ENCODE data around the gene PTPRQ. TPM values are rescaled to one million over a fixed set of nuclear protein-coding genes. Genes with fewer than 3 reads are reported as not detected.
"Not testable (repeated sequence)": the region's sequence is repeated elsewhere in the genome, so short reads cannot be mapped to it uniquely, and the experiment has no call there.

Gene PTPRQ
- total RNA-seq, 5 donors from 2014 or later (not counting 1 experiment from before 2014, with no cell fraction given): not detected

- DNase-seq (no peak), ATAC-seq (replicated peaks in 1 of 4) (no peak)
- H3K27me3 ChIP-seq (replicated peaks in 1 of 2; ENCODE audit: control insufficient read depth in 2 of 2, extremely low read depth in 1 of 2, insufficient read depth in 2 of 2, low read length in 1 of 2): no peaks in the 10 kb centered on the region
- no peak overlapping the region for H3K4me3 ChIP-seq (ENCODE audit: control insufficient read depth in 1 of 2, extremely low read depth in 1 of 2, low read length in 1 of 2)
- H3K36me3 ChIP-seq (ENCODE audit: control insufficient read depth in 2 of 2, extremely low read depth in 1 of 2, insufficient read depth in 1 of 2, low read length in 1 of 2): no peaks in the 10 kb centered on the region
- ChIA-PET CTCF (no interaction called here), POLR2A (no interaction called here)
- H3K4me3 Mint-ChIP-seq: no peak overlapping the region
- H3K27ac Mint-ChIP-seq: no peak overlapping the region
- no CpG with 5 or more reads among the region's 1 CpG for WGBS (ENCODE audit: insufficient coverage)
- H3K9me3 Mint-ChIP-seq: no peaks in the 10 kb centered on the region
- no peaks in the 10 kb centered on the region for H3K27me3 Mint-ChIP-seq
- H3K9me3 ChIP-seq: no peaks in the 10 kb centered on the region
- no peak overlapping the region for H3K27ac ChIP-seq (ENCODE audit: low read length)
- H3K36me3 Mint-ChIP-seq: no peaks in the 10 kb centered on the region
- H3K4me1 ChIP-seq (ENCODE audit: control insufficient read depth in 1 of 2, extremely low read depth in 1 of 2, insufficient read depth in 2 of 2, low read length in 2 of 2): no peaks in the 10 kb centered on the region
- no peaks in the 10 kb centered on the region for H3K4me1 Mint-ChIP-seq
Measured at GRCh38 chr12:80469681-80470080, 25.6 kb downstream of the PTPRQ start.

- Mint-ChIP-seq H3K27ac (no peak overlapping the region), H3K9me3 (no peaks in the 10 kb centered on the region), H3K4me1 (no peaks in the 10 kb centered on the region), H3K36me3 (no peaks in the 10 kb centered on the region), H3K4me3 (no peak overlapping the region), H3K27me3 (no peaks in the 10 kb centered on the region)
- ChIA-PET POLR2A (no interaction called here), CTCF (no interaction called here)
- Histone ChIP-seq H3K4me3 (ENCODE audit: control insufficient read depth in 1 of 2, extremely low read depth in 1 of 2, low read length in 1 of 2) (no peak overlapping the region), H3K9me3 (no peaks in the 10 kb centered on the region), H3K36me3 (ENCODE audit: control insufficient read depth in 2 of 2, extremely low read depth in 1 of 2, insufficient read depth in 1 of 2, low read length in 1 of 2) (no peaks in the 10 kb centered on the region), H3K27me3 (replicated peaks in 1 of 2; ENCODE audit: control insufficient read depth in 2 of 2, extremely low read depth in 1 of 2, insufficient read depth in 2 of 2, low read length in 1 of 2) (no peaks in the 10 kb centered on the region), H3K4me1 (ENCODE audit: control insufficient read depth in 1 of 2, extremely low read depth in 1 of 2, insufficient read depth in 2 of 2, low read length in 2 of 2) (no peaks in the 10 kb centered on the region), H3K27ac (ENCODE audit: low read length) (no peak overlapping the region)
- DNase-seq (no peak), ATAC-seq (replicated peaks in 1 of 4) (no peak)
- 20% methylated on average over 1 of the region's 1 CpG for WGBS (ENCODE audit: insufficient coverage)
Measured at GRCh38 chr12:80470403-80470802, 26.4 kb downstream of the PTPRQ start.

DNA sequence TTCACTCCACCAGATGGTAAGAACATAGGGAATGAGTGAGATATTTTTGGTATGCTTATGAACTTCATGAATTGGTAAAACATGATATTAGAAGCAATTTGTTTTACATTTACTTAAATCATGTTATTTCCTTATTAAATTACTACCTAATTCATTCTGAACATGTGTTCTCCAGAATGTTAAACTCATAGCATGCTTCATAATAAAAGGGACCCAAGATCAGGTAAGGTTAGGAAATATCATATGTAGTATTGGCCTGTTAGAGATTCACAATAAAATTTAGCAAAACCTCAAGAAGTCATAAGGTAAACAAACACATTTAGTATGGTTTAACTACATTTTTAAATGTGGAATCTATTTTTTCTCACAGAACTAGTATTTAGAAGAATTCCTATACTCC, 28.2 kb downstream of the PTPRQ start:
- Mint-ChIP-seq H3K4me1 (no peaks in the 10 kb centered on the region), H3K36me3 (no peaks in the 10 kb centered on the region), H3K27me3 (no peaks in the 10 kb centered on the region), H3K9me3 (no peaks in the 10 kb centered on the region), H3K4me3 (no peak overlapping the region), H3K27ac (no peak overlapping the region)
- ChIA-PET CTCF (no interaction called here), POLR2A (no interaction called here)
- H3K36me3 ChIP-seq (ENCODE audit: control insufficient read depth in 2 of 2, extremely low read depth in 1 of 2, insufficient read depth in 1 of 2, low read length in 1 of 2): no peaks in the 10 kb centered on the region
- ATAC-seq (replicated peaks in 1 of 4): no peak
- H3K4me3 ChIP-seq (ENCODE audit: control insufficient read depth in 1 of 2, extremely low read depth in 1 of 2, low read length in 1 of 2): no peak overlapping the region
- H3K27me3 ChIP-seq (replicated peaks in 1 of 2; ENCODE audit: control insufficient read depth in 2 of 2, extremely low read depth in 1 of 2, insufficient read depth in 2 of 2, low read length in 1 of 2): no peaks in the 10 kb centered on the region
- no peaks in the 10 kb centered on the region for H3K4me1 ChIP-seq (ENCODE audit: control insufficient read depth in 1 of 2, extremely low read depth in 1 of 2, insufficient read depth in 2 of 2, low read length in 2 of 2)
- H3K9me3 ChIP-seq: no peaks in the 10 kb centered on the region
- DNase-seq: no peak
- H3K27ac ChIP-seq (ENCODE audit: low read length): no peak overlapping the region

GRCh38 chr12:80472911-80473500, 29.0 kb downstream of the PTPRQ start:
- no peaks in the 10 kb centered on the region for H3K9me3 Mint-ChIP-seq
- H3K27me3 ChIP-seq (replicated peaks in 1 of 2; ENCODE audit: control insufficient read depth in 2 of 2, extremely low read depth in 1 of 2, insufficient read depth in 2 of 2, low read length in 1 of 2): no peaks in the 10 kb centered on the region
- ATAC-seq (replicated peaks in 1 of 4) (no peak), DNase-seq (no peak)
- H3K27ac ChIP-seq (ENCODE audit: low read length): no peak overlapping the region
- H3K4me3 Mint-ChIP-seq: no peak overlapping the region
- H3K27me3 Mint-ChIP-seq: no peaks in the 10 kb centered on the region
- ChIA-PET CTCF (no interaction called here), POLR2A (interaction anchor here in 1 of 2 donors (0.8 kb wide), 1 partner anchor 209 kb away, joined by 3 read pairs; no protein-coding TSS in a partner anchor)
- H3K9me3 ChIP-seq: no peaks in the 10 kb centered on the region
- H3K27ac Mint-ChIP-seq: no peak overlapping the region
- WGBS (ENCODE audit: insufficient coverage): no CpG with 5 or more reads among the region's 4 CpGs
- H3K36me3 ChIP-seq (ENCODE audit: control insufficient read depth in 2 of 2, extremely low read depth in 1 of 2, insufficient read depth in 1 of 2, low read length in 1 of 2): no peaks in the 10 kb centered on the region
- no peak overlapping the region for H3K4me3 ChIP-seq (ENCODE audit: control insufficient read depth in 1 of 2, extremely low read depth in 1 of 2, low read length in 1 of 2)
- no peaks in the 10 kb centered on the region for H3K4me1 ChIP-seq (ENCODE audit: control insufficient read depth in 1 of 2, extremely low read depth in 1 of 2, insufficient read depth in 2 of 2, low read length in 2 of 2)
- H3K36me3 Mint-ChIP-seq: no peaks in the 10 kb centered on the region
- H3K4me1 Mint-ChIP-seq: no peaks in the 10 kb centered on the region

- ATAC-seq (replicated peaks in 1 of 4); POLR2A ChIA-PET: not testable (repeated sequence)
Measured at GRCh38 chr12:80477521-80478145, 33.6 kb downstream of the PTPRQ start.

DNA sequence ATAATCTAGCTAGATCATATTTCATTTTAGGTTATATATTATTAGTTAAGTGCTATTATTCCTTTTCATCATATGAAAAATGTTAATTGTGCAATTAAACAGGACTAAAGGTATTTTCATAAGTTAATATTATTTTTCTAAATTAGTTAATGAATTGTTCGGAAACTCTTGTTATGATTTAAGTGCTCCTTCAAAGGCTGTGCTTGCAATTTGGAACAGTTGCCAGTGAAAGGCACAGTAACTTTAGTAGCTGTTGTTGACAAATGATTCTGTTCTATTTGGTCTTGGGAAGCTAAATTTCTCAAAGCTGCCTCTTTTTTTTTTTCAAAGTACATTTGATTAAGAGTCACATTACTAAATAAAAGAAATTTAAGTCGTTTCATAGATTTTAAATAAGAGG, 40.7 kb downstream of the PTPRQ start:
- whole genome bisulfite sequencing (ENCODE audit: insufficient coverage): no CpG with 5 or more reads among the region's 2 CpGs
- Mint-ChIP-seq H3K9me3 (peaks cover 0 to 6% (median 6%) of the 10 kb centered on the region in 3 donors), H3K36me3 (no peaks in the 10 kb centered on the region), H3K4me3 (no peak overlapping the region), H3K4me1 (no peaks in the 10 kb centered on the region), H3K27me3 (no peaks in the 10 kb centered on the region), H3K27ac (no peak overlapping the region)
- DNase-seq (no peak), ATAC-seq (replicated peaks in 1 of 4) (no peak)
- no peak overlapping the region for H3K4me3 ChIP-seq (ENCODE audit: control insufficient read depth in 1 of 2, extremely low read depth in 1 of 2, low read length in 1 of 2)
- ChIA-PET CTCF (no interaction called here), POLR2A (no interaction called here)
- no peaks in the 10 kb centered on the region for H3K36me3 ChIP-seq (ENCODE audit: control insufficient read depth in 2 of 2, extremely low read depth in 1 of 2, insufficient read depth in 1 of 2, low read length in 1 of 2)
- no peaks in the 10 kb centered on the region for H3K9me3 ChIP-seq
- no peak overlapping the region for H3K27ac ChIP-seq (ENCODE audit: low read length)
- no peaks in the 10 kb centered on the region for H3K27me3 ChIP-seq (replicated peaks in 1 of 2; ENCODE audit: control insufficient read depth in 2 of 2, extremely low read depth in 1 of 2, insufficient read depth in 2 of 2, low read length in 1 of 2)
- no peaks in the 10 kb centered on the region for H3K4me1 ChIP-seq (ENCODE audit: control insufficient read depth in 1 of 2, extremely low read depth in 1 of 2, insufficient read depth in 2 of 2, low read length in 2 of 2)

More at GRCh38 chr12:80477521-80478145, 33.6 kb downstream of the PTPRQ start:
- H3K27ac ChIP-seq (ENCODE audit: low read length); H3K4me3 ChIP-seq (ENCODE audit: control insufficient read depth in 1 of 2, extremely low read depth in 1 of 2, low read length in 1 of 2); H3K4me3 Mint-ChIP-seq; H3K27me3 ChIP-seq (replicated peaks in 1 of 2; ENCODE audit: control insufficient read depth in 2 of 2, extremely low read depth in 1 of 2, insufficient read depth in 2 of 2, low read length in 1 of 2); H3K36me3 Mint-ChIP-seq; H3K9me3 Mint-ChIP-seq; DNase-seq; H3K36me3 ChIP-seq (ENCODE audit: control insufficient read depth in 2 of 2, extremely low read depth in 1 of 2, insufficient read depth in 1 of 2, low read length in 1 of 2); H3K9me3 ChIP-seq; H3K4me1 Mint-ChIP-seq; H3K27ac Mint-ChIP-seq; H3K4me1 ChIP-seq (ENCODE audit: control insufficient read depth in 1 of 2, extremely low read depth in 1 of 2, insufficient read depth in 2 of 2, low read length in 2 of 2); CTCF ChIA-PET; H3K27me3 Mint-ChIP-seq: not testable (repeated sequence)
- WGBS (ENCODE audit: insufficient coverage): 87% methylated on average over 24 of the region's 31 CpGs

Data from T-cell (primary cell).